GM19240 (cell line): ENCODE results near the gene AP3B1.
A peak's percentile ranks its signal among the peaks of the same experiment; 100 is the strongest.
"Not testable (repeated sequence)": the region's sequence is repeated elsewhere in the genome, so short reads cannot be mapped to it uniquely, and the experiment has no call there.

Source experiments
- DNase-seq: peaks from one replicate; pipeline ENCODE4 v3.0.0; 2011; ENCODE audit warnings: low spot score; ENCODE audit not compliant: insufficient read length

Gene AP3B1

GRCh38 chr5:78245136-78245535, 49.4 kb downstream of the AP3B1 start:
- no peak for DNase-seq

DNA sequence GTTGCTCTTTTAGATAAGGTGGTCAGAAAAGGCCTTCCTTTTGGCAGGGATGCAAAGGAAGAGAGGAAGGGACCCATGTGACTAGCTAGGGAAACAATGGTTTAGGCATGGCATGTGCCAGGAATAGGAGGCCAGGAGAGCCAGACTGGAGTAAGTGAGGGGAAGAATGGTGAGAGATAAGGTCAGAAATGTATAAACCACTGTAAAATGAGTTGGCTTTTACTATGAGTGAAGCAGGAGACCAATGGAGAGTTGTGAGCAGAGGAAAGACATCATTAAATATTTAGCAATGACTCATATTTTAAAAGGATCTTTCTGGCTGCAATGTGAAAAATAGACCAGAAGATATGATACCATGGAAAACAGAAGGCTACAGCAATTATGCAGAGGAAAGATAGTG, 50.9 kb downstream of the AP3B1 start:
- no peak for DNase-seq

- DNase-seq: no peak
Observed at GRCh38 chr5:78243091-78243490, 51.4 kb downstream of the AP3B1 start.

DNA sequence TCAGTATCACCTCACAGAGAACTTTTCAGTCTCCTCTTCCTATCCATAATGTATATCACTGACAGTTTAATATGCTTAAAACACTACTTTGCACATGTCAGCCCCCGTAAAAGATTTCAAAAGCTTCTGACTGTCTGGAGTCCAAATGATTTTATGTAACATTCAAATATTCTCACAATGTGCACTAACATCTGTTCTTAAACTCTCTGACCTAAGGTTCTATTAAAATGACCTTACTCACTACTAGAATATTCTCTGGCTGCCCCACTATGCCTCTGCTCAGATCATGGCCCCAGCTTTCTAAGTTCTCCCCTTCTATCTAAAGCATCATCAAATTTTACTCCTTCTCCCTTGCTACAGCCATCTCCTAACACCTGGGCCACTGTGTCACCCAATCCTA, 52.5 kb downstream of the AP3B1 start:
- no peak for DNase-seq

DNA sequence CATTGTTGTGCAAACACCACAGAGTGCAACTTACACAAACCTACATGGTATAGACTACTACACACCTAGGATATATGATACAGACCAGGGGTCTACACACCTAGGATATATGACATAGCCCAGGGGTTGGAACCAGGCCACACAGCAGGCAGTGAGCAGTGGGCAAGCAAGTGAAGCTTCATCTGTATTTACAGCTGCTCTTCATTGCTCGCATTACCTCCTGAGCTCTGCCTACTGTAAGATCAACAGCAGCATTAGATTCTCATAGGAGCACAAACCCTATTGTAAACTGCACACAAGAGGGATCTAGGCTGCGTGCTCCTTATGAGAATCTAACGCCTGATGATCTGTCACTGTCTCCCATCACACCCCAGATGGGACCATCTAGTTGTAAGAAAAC, 56.6 kb downstream of the AP3B1 start:
- DNase-seq: no peak

DNA sequence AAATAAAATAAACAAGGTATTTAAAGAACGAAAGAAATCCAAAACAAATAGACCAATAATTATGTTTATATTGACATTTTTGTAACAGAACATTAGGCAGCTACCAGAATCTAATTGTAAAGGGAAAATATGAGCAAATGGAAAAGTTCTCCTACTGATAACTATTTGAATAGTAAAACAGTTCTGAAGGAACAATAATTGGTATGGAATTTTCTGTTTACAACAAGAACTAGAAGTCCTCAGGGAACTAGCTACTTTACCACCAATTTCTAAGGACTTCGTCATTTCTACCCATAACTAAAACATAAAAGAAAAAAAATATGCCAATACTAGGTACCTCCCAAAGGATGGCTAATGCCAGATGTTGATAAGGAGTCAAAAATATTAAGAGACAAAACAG, 58.5 kb downstream of the AP3B1 start:
- DNase-seq: no peak

- no peak for DNase-seq
Observed at GRCh38 chr5:78235289-78235688, 59.2 kb downstream of the AP3B1 start.

GRCh38 chr5:78234804-78235203, 59.7 kb downstream of the AP3B1 start:
- no peak for DNase-seq

DNA sequence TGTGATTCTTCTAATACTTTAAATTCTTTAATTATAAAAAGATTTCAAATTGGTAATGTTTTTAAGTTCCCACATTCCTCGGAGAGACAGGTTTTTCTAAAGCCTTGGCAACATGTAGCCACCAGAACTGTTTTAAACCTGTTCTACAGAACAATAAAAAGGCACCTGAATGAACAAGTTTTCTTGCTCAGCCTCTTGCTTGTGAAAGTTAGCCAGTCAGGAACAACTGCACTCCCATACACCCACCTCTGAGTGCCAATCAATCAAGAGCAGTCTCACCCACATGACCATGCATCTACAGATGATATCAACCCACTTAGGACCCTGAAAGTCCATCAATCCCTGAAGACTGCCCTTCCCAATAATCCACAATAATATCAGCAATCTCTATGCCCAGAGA, 62.3 kb downstream of the AP3B1 start:
- no peak for DNase-seq

DNA sequence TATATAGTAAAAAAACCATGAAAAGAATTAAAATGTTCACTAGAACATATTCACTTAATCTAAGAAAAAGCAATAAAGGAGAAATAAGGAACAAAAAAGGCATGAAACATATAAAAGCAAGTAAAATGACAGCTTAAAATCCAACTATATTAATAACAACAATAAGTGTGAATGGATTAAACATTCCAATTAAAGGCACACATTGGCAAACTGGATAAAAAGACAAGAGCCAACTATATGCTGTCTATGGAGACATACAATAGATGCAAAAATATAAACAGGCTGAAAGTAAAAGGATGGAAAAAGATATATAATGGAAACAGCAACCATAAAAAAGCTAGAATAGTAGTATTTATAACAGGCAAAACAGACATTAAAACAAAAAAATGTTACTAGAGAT, 70.1 kb downstream of the AP3B1 start:
- no peak for DNase-seq

GRCh38 chr5:78221964-78222451, 72.5 kb downstream of the AP3B1 start:
- peak; percentile 36 for DNase-seq

DNA sequence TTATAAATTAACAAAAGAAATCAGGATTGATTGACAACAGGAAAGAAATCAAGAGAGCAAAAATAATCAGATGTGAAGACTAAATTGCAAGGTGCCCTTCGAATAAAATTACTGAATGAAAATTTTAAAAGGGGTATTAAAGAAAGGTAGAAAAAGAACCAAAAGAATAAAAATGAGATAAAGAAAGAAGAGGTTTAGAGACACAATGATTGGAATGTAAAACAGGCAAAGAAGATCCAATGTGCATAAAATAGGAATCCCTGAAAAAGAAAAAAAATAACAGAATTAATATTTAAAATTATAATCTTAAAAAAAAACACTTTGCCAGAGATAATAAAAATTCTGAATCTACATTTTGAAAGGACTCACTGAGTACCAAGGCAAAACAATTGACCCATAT, 73.0 kb downstream of the AP3B1 start:
- no peak for DNase-seq

- no peak for DNase-seq
Observed at GRCh38 chr5:78215972-78216371, 78.5 kb downstream of the AP3B1 start.

GRCh38 chr5:78215565-78215964, 78.9 kb downstream of the AP3B1 start:
- no peak for DNase-seq

GRCh38 chr5:78213799-78214198, 80.7 kb downstream of the AP3B1 start:
- DNase-seq: no peak

DNA sequence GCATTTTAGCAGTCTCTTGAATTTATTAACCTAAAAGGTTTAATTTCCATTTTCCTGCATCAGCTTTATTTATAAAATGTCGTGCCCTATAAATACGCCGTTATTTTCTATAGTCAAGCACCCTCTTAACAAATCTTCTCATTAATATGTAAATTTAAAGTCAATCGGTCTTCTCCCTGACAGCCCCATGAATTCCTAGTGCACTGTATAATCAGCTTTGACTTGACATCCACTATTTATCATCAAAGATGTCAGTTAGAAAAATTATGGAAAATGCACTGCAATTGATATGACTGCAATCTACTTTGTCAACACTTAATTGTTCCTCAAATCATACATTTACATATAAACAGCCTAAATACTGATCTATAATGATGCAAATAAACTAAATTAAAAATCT, 83.4 kb downstream of the AP3B1 start:
- no peak for DNase-seq

DNA sequence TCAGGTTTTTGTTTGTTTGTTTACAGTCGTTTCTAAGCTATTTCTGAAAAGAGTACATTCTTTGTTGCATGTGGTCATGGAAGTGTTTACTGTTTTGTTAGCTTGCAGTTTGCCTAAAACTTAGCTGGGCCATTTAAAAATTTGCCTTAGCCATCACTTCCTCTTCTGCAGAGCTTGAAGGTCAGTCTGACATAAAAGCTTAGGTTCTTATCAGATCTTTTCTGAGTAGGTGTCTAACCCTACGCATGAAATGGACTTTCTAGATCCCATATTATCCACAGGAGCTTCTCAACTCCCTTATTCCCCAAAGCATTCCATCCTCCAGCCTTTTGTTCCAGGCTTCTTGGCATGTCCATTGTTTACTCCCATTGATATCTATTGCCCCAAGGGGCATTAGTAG, 90.3 kb downstream of the AP3B1 start:
- no peak for DNase-seq

GRCh38 chr5:78203815-78204214, 90.7 kb downstream of the AP3B1 start:
- no peak for DNase-seq

DNA sequence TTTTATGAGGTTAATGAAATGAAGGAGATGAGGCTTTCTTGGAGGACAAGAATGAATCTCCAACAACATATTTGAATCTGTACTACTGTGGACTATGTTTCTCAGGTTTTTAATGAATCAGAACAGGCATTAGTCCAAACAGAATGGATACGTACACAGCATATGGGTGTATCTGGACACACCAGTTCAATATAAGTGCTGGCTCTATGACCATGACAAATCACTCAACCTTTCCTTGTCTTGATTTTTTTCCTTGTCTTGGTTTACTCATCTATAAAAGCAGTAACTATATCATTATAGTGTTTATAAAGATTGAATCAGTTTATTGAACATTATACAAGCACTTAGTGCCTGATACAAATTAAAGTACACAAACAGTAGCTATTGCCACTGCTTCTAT, 104.1 kb downstream of the AP3B1 start:
- no peak for DNase-seq

GRCh38 chr5:78188681-78189080, 105.8 kb downstream of the AP3B1 start:
- not testable (repeated sequence) for DNase-seq

DNA sequence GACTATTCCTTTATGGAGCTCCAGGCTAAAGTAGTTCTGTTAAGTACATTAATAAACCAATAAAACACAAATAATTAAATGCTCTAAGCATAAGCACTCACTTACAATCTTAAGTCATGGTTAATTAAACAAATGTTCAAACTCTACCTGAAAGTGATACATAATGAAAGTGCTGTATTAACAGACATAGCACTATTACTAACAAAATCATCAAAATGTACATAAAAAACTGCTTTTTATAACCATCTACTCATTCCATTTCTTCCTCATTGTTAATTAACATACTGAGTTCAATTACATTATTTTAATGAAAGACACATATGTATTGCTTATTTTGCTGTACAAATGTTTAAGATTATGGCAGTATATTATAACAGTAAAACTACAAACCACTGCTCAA, 107.3 kb downstream of the AP3B1 start:
- no peak for DNase-seq

DNA sequence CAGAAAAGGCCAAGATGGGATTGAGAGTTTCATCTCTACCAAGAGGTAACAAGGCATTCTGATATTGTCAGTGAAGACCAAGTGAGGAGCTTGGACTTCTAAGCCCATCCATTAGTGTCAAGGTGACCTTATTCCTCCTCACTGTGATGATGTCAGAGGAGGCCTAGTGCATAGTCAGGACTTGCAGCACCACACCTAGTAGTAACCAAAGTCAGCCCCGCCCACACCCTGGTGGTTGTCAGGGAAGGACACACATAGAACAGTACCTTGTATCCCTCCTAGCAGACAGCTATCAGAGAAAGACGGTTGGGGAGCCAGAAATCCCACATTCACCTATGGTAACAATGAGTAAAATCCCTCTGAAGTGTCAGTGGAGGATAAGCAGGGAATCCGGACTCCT, 111.7 kb downstream of the AP3B1 start:
- no peak for DNase-seq

- no peak for DNase-seq
Observed at GRCh38 chr5:78178356-78178755, 116.1 kb downstream of the AP3B1 start.

DNA sequence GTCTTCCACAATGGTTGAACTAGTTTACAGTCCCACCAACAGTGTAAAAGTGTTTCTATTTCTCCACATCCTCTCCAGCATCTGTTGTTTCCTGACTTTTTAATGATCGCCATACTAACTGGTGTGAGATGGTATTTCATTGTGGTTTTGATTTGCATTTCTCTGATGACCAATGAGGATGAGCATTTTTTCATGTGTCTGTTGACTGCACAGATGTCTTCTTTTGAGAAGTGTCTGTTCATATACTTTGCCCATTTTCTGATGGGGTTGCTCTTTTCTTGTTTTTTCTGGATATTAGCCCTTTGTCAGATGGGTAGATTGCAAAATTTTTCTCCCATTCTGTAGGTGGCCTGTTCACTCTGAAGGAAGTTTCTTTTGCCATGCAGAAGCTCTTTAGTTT, 124.2 kb downstream of the AP3B1 start:
- not testable (repeated sequence) for DNase-seq
